ENCODE measurements around the gene TRIM33. TPM values are rescaled to one million over a fixed set of nuclear protein-coding genes. Genes with fewer than 3 reads are reported as not detected.

The TRIM33 gene
- total RNA-seq, 4 donors from 2014 or later = 29.2 to 40.7 (median 33.7) TPM

DNA sequence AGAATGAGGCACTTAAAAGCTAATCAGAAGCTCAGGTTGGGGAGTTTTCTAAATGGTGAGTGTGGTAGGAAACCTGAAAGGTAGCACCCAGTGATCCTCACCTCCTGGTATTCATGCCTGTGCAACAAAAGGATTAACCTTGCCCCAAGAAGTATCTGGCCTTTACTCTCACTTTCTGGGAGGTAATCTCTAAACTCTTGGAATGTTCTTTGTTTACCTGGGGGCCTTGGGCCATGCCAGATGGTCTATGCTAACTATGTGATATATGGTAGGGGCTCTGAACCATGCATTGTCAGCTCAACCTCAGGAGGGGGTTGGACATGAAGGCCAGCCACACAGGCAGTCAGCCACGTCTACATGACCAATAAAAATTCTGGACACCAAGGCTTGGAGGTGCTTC, 24.4 kb upstream of the TRIM33 start:
- DNase-seq (ENCODE audit: low spot score) (no peak), ATAC-seq (ENCODE audit: low FRiP score) (no peak)
- TF ChIP-seq, protein P1, sequence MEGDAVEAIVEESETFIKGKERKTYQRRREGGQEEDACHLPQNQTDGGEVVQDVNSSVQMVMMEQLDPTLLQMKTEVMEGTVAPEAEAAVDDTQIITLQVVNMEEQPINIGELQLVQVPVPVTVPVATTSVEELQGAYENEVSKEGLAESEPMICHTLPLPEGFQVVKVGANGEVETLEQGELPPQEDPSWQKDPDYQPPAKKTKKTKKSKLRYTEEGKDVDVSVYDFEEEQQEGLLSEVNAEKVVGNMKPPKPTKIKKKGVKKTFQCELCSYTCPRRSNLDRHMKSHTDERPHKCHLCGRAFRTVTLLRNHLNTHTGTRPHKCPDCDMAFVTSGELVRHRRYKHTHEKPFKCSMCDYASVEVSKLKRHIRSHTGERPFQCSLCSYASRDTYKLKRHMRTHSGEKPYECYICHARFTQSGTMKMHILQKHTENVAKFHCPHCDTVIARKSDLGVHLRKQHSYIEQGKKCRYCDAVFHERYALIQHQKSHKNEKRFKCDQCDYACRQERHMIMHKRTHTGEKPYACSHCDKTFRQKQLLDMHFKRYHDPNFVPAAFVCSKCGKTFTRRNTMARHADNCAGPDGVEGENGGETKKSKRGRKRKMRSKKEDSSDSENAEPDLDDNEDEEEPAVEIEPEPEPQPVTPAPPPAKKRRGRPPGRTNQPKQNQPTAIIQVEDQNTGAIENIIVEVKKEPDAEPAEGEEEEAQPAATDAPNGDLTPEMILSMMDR (IDR thresholded peaks at IDR 0.05) = no peak

DNA sequence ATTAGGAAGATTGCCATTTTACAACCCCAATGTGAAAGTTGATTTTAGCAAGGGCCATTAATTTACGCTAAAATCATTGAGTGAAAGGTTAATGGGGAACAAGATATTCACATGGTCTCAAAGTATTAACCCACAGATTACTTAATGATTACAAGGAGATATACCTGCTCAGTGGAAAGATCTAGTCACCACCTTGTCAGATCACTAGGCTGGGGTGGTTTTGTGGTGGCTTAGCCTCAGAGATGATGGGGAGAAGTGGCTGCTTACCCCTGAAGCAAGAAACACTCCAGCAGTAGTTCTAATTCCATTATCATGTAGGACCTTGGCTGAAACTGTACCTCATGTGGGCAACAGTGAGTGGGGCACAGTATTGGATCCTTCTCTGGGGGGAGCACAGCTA, 20.1 kb upstream of the TRIM33 start:
- ATAC-seq (ENCODE audit: low FRiP score) (no peak), DNase-seq (ENCODE audit: low spot score) (no peak)
- TF ChIP-seq, protein P1 (IDR thresholded peaks at IDR 0.05) = no peak

DNA sequence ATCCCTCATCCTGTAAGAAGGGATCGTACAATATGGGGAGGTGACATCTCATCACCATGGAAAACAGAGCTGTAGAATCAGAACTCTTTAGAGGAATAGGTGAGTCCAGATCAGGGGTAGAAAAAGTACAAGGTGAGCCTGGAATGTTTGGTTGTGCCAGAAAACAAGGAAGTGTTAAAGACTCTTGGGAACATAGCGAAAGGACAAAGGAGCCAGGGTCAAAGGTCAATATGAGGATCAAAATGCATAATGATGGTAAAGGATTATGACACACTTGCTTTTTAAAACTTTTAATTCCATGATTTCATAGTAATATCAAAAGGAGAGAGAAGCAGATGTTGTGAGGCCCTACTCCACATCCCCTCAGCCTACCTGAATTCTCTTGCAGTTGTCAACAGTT, 19.2 kb upstream of the TRIM33 start:
- TF ChIP-seq, protein P1 (IDR thresholded peaks at IDR 0.05) = no peak
- ATAC-seq (ENCODE audit: low FRiP score) = no peak
- no peak for DNase-seq (ENCODE audit: low spot score)

DNA sequence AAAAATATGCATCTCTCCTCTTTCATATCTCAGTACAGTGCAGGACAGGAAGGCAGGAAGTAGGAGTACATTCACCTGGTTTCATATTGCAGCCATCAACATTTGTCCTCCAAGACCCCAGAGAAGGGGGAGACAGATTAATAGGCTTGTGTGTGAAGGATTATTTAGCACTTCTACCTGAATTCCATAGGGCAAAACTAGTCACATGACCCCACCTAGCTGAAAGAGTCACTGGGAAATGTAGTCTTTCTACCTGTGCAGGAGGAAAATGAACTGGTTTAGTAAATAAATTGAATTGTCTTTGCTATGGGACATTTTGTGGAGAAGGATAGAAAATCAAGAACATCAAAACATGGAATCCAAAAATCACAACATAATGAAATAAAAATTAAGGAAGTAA, 13.9 kb upstream of the TRIM33 start:
- no peak for DNase-seq (ENCODE audit: low spot score)
- TF ChIP-seq, protein P1 (IDR thresholded peaks at IDR 0.05) = no peak
- ATAC-seq (ENCODE audit: low FRiP score) = no peak

DNA sequence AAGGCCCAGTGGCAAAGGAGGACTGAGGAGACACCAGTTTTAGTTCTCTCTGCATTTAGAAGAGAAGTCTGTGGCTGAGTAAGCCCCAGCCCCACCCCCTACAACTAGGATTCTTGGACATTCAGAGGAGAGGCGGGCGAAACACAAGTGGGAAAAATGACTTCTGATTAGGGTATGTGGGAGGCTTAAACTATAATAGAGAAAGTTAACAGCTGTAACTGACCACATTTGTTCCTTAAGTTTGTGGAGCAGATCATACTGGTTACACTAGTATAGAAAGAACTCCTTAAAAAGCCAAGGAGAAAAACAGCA, 11.2 kb upstream of the TRIM33 start:
- DNase-seq (ENCODE audit: low spot score) (no peak), ATAC-seq (ENCODE audit: low FRiP score) (no peak)
- TF ChIP-seq, protein P1 (IDR thresholded peaks at IDR 0.05) = no peak

DNA sequence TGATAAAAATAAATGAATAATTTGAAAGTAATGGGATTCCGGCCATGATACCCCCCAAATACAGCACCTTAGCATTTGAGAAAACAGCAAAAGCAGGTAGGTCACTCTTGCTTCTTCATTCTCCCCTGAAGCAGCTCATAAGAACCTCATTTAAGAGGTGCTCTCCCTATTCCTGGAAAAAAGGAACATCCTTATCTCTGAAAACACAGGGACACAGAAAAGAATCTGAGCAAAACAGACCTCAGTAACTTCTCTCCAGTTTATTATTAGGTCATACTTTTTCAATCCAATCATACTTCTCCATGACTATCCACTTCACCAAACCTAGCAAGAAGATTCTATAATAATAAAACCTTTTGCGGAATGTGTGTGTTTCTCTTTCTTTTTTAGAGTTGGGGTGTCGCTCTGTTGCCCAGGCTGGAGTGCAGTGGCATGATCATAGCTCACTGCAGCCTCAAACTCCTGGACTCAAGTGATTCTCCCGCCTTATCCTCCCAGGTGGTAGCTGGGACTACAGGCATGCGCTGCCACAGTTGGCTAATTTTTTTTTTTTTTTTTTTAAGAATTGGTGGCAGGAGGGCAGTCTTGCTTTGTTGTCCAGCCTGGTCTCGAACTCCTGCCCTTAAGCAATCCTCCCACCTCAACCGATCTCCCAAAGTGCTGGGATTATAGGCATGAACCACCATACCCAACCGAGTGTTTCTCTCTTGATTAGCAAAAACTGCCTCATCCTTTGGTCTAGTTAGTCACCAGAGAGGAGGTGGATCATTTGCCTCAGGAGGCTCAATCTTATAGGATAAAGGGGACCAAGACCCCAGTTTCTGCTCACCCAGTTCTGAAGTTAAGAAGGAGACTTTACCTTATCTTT, 10.6 kb upstream of the TRIM33 start:
- DNase-seq (ENCODE audit: low spot score) (no peak), ATAC-seq (ENCODE audit: low FRiP score) (no peak)
- TF ChIP-seq, protein P1 (IDR thresholded peaks at IDR 0.05) = no peak

DNA sequence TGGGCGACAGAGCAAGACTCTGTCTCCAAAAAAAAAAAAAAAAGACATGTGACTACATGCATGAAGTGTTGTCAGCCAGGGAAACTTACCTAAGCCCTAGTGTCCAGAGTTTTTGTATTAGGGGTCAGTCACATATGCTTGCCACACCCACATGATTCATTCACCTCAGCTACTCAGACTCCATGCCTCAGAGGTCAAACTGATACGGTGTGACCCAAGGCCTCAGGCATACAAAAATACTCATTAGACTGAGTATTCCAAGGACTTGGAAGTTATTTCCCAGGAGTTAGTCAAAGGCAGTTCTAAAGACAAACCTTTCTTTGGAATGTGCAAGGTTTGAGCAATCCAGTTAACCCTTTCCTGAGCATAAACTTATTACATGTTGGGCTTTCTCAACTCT, 6.3 kb upstream of the TRIM33 start:
- TF ChIP-seq, protein P1 (IDR thresholded peaks at IDR 0.05) = no peak
- DNase-seq (ENCODE audit: low spot score) (no peak), ATAC-seq (ENCODE audit: low FRiP score) (no peak)

All from omental fat pad (tissue), 4 donors.